ENCODE measurements around the gene CBL.

Gene CBL

DNA sequence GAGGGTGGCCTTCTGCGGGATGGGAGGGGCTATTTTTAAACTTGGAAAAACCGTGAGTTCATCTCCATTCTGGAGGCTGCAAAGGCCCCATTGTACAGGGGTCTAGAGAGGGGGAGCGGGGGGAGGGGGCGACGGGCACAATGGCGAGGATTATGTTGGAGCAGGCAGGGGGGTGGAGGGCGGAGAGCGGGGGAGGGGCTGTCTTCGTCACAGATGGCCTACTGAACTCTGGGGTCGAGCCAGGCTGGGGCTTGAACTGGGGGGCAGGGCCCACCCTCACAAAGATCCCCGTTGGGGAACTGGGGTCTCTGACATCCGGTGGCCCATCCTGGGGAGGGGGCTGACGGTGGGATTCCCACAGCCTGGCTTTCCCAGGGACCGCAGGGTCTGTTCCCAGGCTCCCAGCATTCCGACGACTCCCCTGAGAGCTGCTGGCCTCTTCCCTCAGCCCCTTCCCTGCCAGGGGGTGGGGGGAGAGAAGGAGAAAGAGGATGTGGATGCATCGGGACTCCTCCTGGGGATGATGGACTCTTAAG lies 114.2 kb downstream of the CBL start:
- no peak for DNase-seq (ENCODE audit: low read depth, low spot score)
- no peak overlapping the region for H3K27ac ChIP-seq

DNA sequence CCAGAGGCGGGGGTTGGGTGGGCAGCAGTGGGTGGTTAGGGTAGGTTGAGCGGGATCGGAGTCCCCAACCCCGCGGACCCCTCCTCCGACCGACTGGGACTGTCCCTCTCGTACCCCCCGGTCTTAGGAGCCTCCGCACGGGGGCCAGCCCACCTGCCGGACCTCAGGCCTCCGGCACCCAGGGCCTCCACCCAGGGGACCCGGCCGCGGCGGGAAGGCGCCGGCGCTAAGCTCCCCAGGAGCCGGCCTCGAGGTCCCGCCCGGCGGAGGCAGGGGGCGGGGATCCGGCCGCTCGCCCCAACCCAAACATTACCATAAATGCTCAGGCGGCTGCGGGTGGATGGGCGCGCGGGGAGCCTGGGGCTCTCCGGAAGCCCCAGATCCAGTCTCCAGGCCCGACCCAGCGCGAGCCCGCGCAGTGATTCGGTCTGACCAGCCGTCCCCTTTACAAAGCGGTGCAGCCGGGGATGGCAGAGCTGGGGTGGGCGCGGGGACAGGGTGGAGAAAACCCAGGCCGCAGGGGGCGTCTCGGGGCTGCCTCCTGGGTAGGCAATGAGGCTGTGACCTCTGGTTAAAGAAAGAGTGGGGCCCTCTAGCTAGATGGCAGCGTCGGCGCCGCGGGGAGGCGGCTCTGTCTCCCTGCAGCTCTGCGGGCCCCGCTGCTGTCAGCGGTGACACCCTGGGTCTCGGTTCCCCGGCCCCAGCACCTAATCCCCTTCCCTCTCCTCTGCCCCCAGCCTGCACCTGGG lies 114.8 kb downstream of the CBL start:
- no peak for DNase-seq (ENCODE audit: low read depth, low spot score)
- H3K27ac ChIP-seq = peak overlapping the region; percentile 8

DNA sequence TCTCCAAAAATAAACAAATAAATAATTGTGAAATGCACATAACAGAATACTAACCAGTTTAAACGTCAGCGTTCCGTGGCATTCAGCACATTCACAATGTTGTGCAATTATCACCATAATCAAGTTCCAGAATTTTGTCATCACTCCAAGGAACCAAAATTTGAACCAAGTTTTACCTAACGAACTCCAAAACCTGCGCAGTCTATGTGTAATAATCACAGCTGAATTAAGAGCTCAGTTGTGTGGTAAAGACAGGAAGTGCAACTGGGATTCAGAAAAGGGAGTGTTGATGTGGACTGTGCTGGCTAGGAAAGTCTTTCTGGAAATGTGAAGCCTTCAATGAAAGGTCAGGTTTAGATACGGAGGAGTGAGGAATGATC lies 116.2 kb downstream of the CBL start:
- DNase-seq (ENCODE audit: low read depth, low spot score) = no peak
- no peak overlapping the region for H3K27ac ChIP-seq

GRCh38 chr11:119322921-119323531 lies 116.9 kb downstream of the CBL start:
- no peak for DNase-seq (ENCODE audit: low read depth, low spot score)
- no peak overlapping the region for H3K27ac ChIP-seq

GRCh38 chr11:119323532-119324033 lies 117.4 kb downstream of the CBL start:
- H3K27ac ChIP-seq = no peak overlapping the region
- no peak for DNase-seq (ENCODE audit: low read depth, low spot score)

- no peak for DNase-seq (ENCODE audit: low read depth, low spot score)
- no peak overlapping the region for H3K27ac ChIP-seq
Observed at GRCh38 chr11:119324189-119324588, 118.0 kb downstream of the CBL start.

GRCh38 chr11:119329320-119329719 lies 123.2 kb downstream of the CBL start:
- no peak overlapping the region for H3K27ac ChIP-seq
- DNase-seq (ENCODE audit: low read depth, low spot score) = no peak

- no peak for DNase-seq (ENCODE audit: low read depth, low spot score)
- no peak overlapping the region for H3K27ac ChIP-seq
Observed at GRCh38 chr11:119330237-119330636, 124.1 kb downstream of the CBL start.

DNA sequence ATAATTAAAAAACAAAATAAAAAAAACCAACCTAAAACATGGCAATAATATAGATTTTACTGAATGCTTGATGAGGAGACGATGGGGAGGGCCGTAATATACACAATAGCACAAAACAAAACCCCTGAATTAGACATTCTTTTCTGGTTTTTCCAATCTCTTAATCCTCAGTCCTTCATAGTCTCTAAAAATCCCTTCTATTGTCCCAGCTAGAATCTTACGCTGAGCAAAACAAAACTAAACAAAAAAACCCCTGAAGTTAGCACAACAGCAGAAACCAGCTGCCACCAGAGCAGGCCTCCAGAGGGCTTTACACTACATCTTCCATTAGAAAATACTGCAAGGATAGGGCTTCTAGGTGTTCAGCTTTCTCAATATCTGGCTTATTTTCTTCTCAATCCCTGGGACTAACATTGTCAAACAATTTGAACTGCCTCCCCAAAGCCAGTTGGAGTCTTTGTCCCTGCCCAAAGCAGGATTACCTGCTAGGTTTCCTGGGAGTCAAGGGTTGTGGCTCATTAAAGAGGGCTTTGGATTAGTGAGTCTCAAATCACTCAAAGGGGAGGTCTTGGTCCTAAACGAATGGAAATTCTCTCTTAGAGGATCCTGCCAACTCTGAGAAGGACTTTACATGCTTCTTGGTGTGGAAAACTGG lies 126.1 kb downstream of the CBL start:
- no peak overlapping the region for H3K27ac ChIP-seq
- no peak for DNase-seq (ENCODE audit: low read depth, low spot score)

GRCh38 chr11:119334174-119334930 lies 128.2 kb downstream of the CBL start, which contains the start of gene RNF26:
RNF26 (plus strand) TSS chr11:119334527; CDS start chr11:119335123, 596 bp downstream.
- DNase-seq (ENCODE audit: low read depth, low spot score) = peak; percentile 82
- H3K27ac ChIP-seq = peak within 1 kb of the TSS; percentile 33

GRCh38 chr11:119335091-119335654 lies 129.0 kb downstream of the CBL start:
- no peak for DNase-seq (ENCODE audit: low read depth, low spot score)
- no peak overlapping the region for H3K27ac ChIP-seq

DNA sequence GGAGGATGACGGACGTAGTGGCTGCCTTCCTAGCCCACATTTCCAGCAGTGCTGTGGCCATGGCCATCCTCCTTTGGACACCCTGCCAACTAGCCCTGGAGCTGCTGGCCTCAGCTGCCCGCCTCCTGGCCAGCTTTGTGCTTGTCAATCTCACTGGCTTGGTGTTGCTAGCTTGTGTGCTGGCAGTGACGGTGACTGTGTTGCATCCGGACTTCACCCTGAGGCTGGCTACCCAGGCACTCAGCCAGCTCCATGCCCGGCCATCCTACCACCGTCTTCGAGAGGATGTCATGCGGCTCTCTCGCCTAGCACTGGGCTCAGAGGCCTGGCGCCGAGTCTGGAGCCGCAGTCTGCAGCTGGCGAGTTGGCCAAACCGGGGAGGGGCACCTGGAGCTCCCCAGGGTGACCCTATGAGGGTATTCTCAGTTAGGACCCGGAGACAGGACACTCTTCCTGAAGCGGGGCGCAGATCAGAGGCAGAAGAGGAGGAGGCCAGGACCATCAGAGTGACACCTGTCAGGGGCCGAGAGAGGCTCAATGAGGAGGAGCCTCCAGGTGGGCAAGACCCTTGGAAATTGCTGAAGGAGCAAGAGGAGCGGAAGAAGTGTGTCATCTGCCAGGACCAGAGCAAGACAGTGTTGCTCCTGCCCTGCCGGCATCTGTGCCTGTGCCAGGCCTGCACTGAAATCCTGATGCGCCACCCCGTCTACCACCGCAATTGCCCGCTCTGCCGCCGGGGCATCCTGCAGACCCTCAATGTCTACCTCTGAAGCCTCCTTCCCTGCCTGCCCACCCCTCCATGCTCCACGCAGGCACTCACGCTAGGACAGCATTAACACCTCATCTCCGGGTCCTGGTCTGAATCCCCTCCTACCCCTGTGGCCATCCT lies 129.8 kb downstream of the CBL start:
- no peak overlapping the region for H3K27ac ChIP-seq
- DNase-seq (ENCODE audit: low read depth, low spot score) = no peak

DNA sequence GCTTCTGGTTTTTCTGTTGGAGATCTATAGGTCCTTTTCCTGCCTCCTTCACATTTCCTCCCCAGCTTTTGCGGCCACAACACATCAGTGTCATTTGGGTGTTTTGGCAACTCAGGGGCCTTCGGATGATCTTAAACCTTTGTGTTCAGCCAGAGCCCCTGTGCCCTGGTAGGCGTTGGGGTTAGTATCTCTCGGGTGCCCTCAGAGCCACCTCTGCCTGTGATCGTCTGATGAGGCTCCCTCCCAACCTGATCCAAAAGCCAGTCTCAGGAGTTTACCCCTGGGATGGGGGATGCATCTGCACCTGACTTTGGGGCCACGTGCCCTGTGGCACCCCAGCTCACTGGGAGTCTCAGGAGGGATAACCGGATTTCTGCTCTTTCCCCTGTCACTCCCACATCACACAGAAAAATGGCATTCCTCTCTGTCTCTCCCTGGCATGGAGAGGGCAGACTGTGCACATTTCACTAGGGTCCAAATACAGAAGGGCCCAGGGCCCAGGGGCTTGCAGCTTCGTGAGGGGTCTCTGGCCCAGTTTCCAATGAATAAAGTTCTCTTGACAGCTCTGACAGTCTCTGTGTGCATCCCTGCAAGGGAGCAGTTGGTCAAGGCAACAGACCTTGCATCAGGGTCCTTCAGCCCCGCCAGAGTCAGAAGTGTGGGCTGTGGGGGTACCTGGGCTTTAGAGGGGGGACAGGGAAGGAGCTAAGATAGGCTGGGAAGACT lies 130.8 kb downstream of the CBL start:
- DNase-seq (ENCODE audit: low read depth, low spot score) = no peak
- no peak overlapping the region for H3K27ac ChIP-seq

- no peak overlapping the region for H3K27ac ChIP-seq
- DNase-seq (ENCODE audit: low read depth, low spot score) = no peak
Observed at GRCh38 chr11:119337581-119338317, 131.6 kb downstream of the CBL start.

- DNase-seq (ENCODE audit: low read depth, low spot score) = no peak
- H3K27ac ChIP-seq = no peak overlapping the region
Observed at GRCh38 chr11:119338318-119338890, 132.3 kb downstream of the CBL start.

GRCh38 chr11:119338965-119339588 lies 132.9 kb downstream of the CBL start:
- no peak overlapping the region for H3K27ac ChIP-seq
- DNase-seq (ENCODE audit: low read depth, low spot score) = no peak
